ENCODE data around the gene DLG1.
"Not testable (repeated sequence)": the region's sequence is repeated elsewhere in the genome, so short reads cannot be mapped to it uniquely, and the experiment has no call there.

Gene DLG1

GRCh38 chr3:197286678-197287077, 11.7 kb downstream of the DLG1 start:
- DNase-seq = no peak

- no peak for DNase-seq
Observed at GRCh38 chr3:197285557-197285956, 12.9 kb downstream of the DLG1 start.

- no peak for DNase-seq
Observed at GRCh38 chr3:197283045-197283444, 15.4 kb downstream of the DLG1 start.

- DNase-seq = no peak
Observed at GRCh38 chr3:197281849-197282248, 16.6 kb downstream of the DLG1 start.

GRCh38 chr3:197280156-197280555, 18.3 kb downstream of the DLG1 start:
- no peak for DNase-seq

- DNase-seq = no peak
Observed at GRCh38 chr3:197278933-197279332, 19.5 kb downstream of the DLG1 start.

GRCh38 chr3:197276808-197277207, 21.6 kb downstream of the DLG1 start:
- not testable (repeated sequence) for DNase-seq

GRCh38 chr3:197270558-197271317, 27.7 kb downstream of the DLG1 start:
- DNase-seq = no peak

GRCh38 chr3:197269024-197269423, 29.4 kb downstream of the DLG1 start:
- no peak for DNase-seq

- DNase-seq = no peak
Observed at GRCh38 chr3:197268294-197268693, 30.1 kb downstream of the DLG1 start.

GRCh38 chr3:197266331-197266730, 32.1 kb downstream of the DLG1 start:
- DNase-seq = no peak

GRCh38 chr3:197262709-197263108, 35.7 kb downstream of the DLG1 start:
- no peak for DNase-seq

- no peak for DNase-seq
Observed at GRCh38 chr3:197261164-197261509, 37.3 kb downstream of the DLG1 start.

GRCh38 chr3:197260491-197261163, 37.8 kb downstream of the DLG1 start:
- DNase-seq = no peak

- no peak for DNase-seq
Observed at GRCh38 chr3:197259096-197259495, 39.3 kb downstream of the DLG1 start.

- no peak for DNase-seq
Observed at GRCh38 chr3:197258168-197258755, 40.1 kb downstream of the DLG1 start.

- DNase-seq = no peak
Observed at GRCh38 chr3:197257711-197258110, 40.7 kb downstream of the DLG1 start.

- DNase-seq = peak in 4 of 5 donors; percentile 2 to 32 (median 22)
Observed at GRCh38 chr3:197256836-197257444, 41.5 kb downstream of the DLG1 start.

GRCh38 chr3:197256104-197256503, 42.3 kb downstream of the DLG1 start:
- DNase-seq = no peak

GRCh38 chr3:197253238-197253947, 45.0 kb downstream of the DLG1 start:
- peak in 1 of 5 donors; percentile 15 for DNase-seq

- DNase-seq = no peak
Observed at GRCh38 chr3:197249542-197249941, 48.9 kb downstream of the DLG1 start.

- no peak for DNase-seq
Observed at GRCh38 chr3:197248341-197248740, 50.1 kb downstream of the DLG1 start.

GRCh38 chr3:197244751-197245150, 53.7 kb downstream of the DLG1 start:
- no peak for DNase-seq

All from T-helper 1 cell (primary cell).